ENCODE measurements around the gene CNTNAP2. TPM values are rescaled to one million over a fixed set of nuclear protein-coding genes. Genes with fewer than 3 reads are reported as not detected.

CNTNAP2 gene
- total RNA-seq, 4 donors from 2014 or later, result 0.42 to 0.71 TPM; not detected in 2

GRCh38 chr7:147540743-147541142, 1424.1 kb downstream of the CNTNAP2 start:
- intact Hi-C loops (cut with DNase I; ENCODE audit: low total_unique reads), result no loop called here
- no peak overlapping the region for H3K4me3 ChIP-seq (ENCODE audit: low read depth, poor library complexity, severe bottlenecking)
- 80 to 84% methylated on average over 6 of the region's 6 CpGs for WGBS, 2 donors
- no peak for DNase-seq (ENCODE audit: low spot score in 2 of 2)
- no peak for TF ChIP-seq POLR2A (IDR thresholded peaks at IDR 0.05)
- TF ChIP-seq, protein P1, sequence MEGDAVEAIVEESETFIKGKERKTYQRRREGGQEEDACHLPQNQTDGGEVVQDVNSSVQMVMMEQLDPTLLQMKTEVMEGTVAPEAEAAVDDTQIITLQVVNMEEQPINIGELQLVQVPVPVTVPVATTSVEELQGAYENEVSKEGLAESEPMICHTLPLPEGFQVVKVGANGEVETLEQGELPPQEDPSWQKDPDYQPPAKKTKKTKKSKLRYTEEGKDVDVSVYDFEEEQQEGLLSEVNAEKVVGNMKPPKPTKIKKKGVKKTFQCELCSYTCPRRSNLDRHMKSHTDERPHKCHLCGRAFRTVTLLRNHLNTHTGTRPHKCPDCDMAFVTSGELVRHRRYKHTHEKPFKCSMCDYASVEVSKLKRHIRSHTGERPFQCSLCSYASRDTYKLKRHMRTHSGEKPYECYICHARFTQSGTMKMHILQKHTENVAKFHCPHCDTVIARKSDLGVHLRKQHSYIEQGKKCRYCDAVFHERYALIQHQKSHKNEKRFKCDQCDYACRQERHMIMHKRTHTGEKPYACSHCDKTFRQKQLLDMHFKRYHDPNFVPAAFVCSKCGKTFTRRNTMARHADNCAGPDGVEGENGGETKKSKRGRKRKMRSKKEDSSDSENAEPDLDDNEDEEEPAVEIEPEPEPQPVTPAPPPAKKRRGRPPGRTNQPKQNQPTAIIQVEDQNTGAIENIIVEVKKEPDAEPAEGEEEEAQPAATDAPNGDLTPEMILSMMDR (IDR thresholded peaks at IDR 0.05), result no peak

DNA sequence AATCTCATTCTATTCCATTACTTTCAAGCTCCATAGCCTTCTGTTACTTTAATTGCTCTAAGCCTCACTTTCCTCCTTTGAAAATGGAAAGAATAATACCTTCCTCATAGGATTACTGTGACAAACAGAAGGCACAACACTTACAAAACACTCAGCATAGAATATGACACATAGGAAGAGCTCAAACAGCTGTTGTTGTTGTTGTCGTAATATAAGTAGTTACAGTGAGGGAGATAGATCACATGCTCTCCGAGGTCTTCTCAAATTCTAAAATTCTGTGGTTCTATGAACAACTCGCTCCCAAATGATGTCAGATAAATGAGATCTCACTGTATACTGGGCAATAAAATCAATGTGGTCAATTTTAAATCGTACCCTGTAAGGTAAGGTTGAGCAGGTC, 1424.7 kb downstream of the CNTNAP2 start:
- DNase-seq (ENCODE audit: low spot score in 2 of 2), result no peak
- intact Hi-C loops (cut with DNase I; ENCODE audit: low total_unique reads), result no loop called here
- 72 to 77% methylated on average over 4 of the region's 4 CpGs for WGBS, 2 donors
- TF ChIP-seq, protein P1 (IDR thresholded peaks at IDR 0.05), result no peak
- no peak for TF ChIP-seq POLR2A (IDR thresholded peaks at IDR 0.05)
- no peak overlapping the region for H3K4me3 ChIP-seq (ENCODE audit: low read depth, poor library complexity, severe bottlenecking)

DNA sequence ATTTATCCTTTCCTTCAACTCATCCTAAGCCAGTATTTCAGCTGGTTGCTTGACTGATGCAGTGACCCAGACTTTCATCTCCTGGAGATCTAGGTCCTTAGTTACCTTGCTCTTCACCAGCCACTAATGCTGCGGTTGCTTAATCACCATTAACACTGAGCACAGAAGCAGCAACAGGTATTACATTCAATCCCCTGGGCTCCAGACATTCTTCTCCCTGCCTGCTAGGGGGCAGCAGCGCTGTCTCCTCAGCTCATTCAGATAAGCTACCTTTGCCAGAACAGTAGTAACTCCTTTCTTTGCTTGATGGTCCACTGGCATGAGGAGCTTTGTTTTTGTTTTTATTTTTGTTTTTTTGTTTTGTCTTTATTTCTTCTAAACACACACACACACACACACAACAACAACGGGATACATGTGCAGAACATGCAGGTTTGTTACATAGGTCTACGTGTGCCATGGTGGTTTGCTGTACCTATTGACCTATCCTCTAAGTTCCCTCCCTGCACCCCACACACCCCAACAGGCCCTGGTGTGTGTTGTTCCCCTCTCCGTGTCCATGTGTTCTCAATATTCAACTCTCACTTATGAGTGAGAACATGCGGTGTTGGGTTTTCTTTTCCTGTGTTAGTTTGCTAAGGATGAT, 1430.8 kb downstream of the CNTNAP2 start:
- TF ChIP-seq, protein P1 (IDR thresholded peaks at IDR 0.05), result no peak
- TF ChIP-seq POLR2A (IDR thresholded peaks at IDR 0.05), result no peak
- intact Hi-C loops (cut with DNase I; ENCODE audit: low total_unique reads), result no loop called here
- 81% methylated on average over 6 of the region's 6 CpGs for WGBS, 2 donors

GRCh38 chr7:147556317-147556716, 1439.7 kb downstream of the CNTNAP2 start:
- intact Hi-C loops (cut with DNase I; ENCODE audit: low total_unique reads), result no loop called here
- TF ChIP-seq, protein P1 (IDR thresholded peaks at IDR 0.05), result no peak
- TF ChIP-seq POLR2A (IDR thresholded peaks at IDR 0.05), result no peak

More for the DNA sequence above, 1430.8 kb downstream of the CNTNAP2 start:
- H3K4me3 ChIP-seq (ENCODE audit: low read depth, poor library complexity, severe bottlenecking), result no peak overlapping the region
- no peak for DNase-seq (ENCODE audit: low spot score in 2 of 2)

DNA sequence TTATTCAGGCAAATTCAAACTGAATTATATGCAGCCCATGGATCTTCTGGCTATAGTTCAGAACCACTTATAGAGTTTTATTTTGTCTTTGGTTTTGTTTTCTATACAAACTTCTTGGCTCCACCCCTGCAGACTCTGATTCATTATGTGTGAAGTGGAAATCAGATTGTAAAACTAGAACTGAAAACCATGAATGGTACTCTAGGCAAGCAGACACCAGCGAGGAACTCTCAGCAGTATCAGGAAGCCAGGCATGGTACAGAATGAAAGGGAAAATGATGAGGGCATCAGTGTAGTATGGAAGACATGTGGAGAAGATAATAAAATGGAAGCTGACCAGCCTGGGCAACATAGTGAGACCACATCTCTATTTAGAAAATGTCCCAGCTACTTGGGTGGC, 1447.1 kb downstream of the CNTNAP2 start:
- intact Hi-C loops (cut with DNase I; ENCODE audit: low total_unique reads), result no loop called here
- TF ChIP-seq, protein P1 (IDR thresholded peaks at IDR 0.05), result no peak
- no peak for TF ChIP-seq POLR2A (IDR thresholded peaks at IDR 0.05)
- H3K4me3 ChIP-seq (ENCODE audit: low read depth, poor library complexity, severe bottlenecking), result no peak overlapping the region
- 86 to 91% methylated on average over 1 of the region's 1 CpG for WGBS, 2 donors
- DNase-seq (ENCODE audit: low spot score in 2 of 2), result no peak

More at GRCh38 chr7:147556317-147556716, 1439.7 kb downstream of the CNTNAP2 start:
- H3K4me3 ChIP-seq (ENCODE audit: low read depth, poor library complexity, severe bottlenecking), result no peak overlapping the region
- no peak for DNase-seq (ENCODE audit: low spot score in 2 of 2)

Data from lower leg skin (tissue), 4 donors.